Measurements from ENCODE around the gene NT5DC4.

- TF ChIP-seq TSHZ2 (CRISPR knock-in tag; IDR thresholded peaks at IDR 0.05) (no peak), ZNF8 (CRISPR knock-in tag; IDR thresholded peaks at IDR 0.05) (no peak), ZFP3 (CRISPR knock-in tag; IDR thresholded peaks at IDR 0.05) (no peak), ARNTL (CRISPR knock-in tag; IDR thresholded peaks at IDR 0.05; ENCODE audit: borderline replicate concordance, low read depth) (no peak), ISL1 (CRISPR knock-in tag; IDR thresholded peaks at IDR 0.05) (no peak)
- TF ChIP-seq, protein P1, sequence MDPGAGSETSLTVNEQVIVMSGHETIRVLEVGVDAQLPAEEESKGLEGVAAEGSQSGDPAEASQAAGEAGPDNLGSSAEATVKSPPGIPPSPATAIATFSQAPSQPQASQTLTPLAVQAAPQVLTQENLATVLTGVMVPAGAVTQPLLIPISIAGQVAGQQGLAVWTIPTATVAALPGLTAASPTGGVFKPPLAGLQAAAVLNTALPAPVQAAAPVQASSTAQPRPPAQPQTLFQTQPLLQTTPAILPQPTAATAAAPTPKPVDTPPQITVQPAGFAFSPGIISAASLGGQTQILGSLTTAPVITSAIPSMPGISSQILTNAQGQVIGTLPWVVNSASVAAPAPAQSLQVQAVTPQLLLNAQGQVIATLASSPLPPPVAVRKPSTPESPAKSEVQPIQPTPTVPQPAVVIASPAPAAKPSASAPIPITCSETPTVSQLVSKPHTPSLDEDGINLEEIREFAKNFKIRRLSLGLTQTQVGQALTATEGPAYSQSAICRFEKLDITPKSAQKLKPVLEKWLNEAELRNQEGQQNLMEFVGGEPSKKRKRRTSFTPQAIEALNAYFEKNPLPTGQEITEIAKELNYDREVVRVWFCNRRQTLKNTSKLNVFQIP (CRISPR knock-in tag; IDR thresholded peaks at IDR 0.05; ENCODE audit: borderline replicate concordance, low read depth): no peak
- TF ChIP-seq, protein P2, sequence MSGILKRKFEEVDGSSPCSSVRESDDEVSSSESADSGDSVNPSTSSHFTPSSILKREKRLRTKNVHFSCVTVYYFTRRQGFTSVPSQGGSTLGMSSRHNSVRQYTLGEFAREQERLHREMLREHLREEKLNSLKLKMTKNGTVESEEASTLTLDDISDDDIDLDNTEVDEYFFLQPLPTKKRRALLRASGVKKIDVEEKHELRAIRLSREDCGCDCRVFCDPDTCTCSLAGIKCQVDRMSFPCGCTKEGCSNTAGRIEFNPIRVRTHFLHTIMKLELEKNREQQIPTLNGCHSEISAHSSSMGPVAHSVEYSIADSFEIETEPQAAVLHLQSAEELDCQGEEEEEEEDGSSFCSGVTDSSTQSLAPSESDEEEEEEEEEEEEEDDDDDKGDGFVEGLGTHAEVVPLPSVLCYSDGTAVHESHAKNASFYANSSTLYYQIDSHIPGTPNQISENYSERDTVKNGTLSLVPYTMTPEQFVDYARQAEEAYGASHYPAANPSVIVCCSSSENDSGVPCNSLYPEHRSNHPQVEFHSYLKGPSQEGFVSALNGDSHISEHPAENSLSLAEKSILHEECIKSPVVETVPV (CRISPR knock-in tag; IDR thresholded peaks at IDR 0.05): no peak
Measured at GRCh38 chr2:112784199-112785189, 63.7 kb downstream of the NT5DC4 start, which contains the start of gene IL1A.

All from SK-N-SH treated with all-trans-retinoic acid at 6 μM for 48 hours (cell line).